SK-N-SH (cell line): ENCODE results near the gene PNLDC1. TPM values are rescaled to one million over a fixed set of nuclear protein-coding genes. Genes with fewer than 3 reads are reported as not detected.

Experiments used
- CTCF ChIA-PET: fragments of 300-600, 350-600 bp; formaldehyde crosslinking; extraction: SDS; loops from one replicate; lab custom pipeline; 2021; lab: Yijun Ruan, JAX
- POLR2A ChIA-PET: fragments of 350-600 bp; sonication (Branson Sonifier 250); formaldehyde crosslinking; extraction: SDS; loops from one replicate; lab custom pipeline; 2020; ENCODE audit warnings: antibody characterized with exemption, inconsistent platforms; lab: Yijun Ruan, JAX
- DNase-seq: peaks from one replicate; pipeline ENCODE4 v3.0.0; 2012
- H2AFZ ChIP-seq: fragments of 200-600 bp; sonication (generic); 2 replicates; pipeline ENCODE4 v1.8.1; 2016; ENCODE audit warnings: antibody characterized with exemption, mild to moderate bottlenecking, low read depth
- H3F3A ChIP-seq: fragments of 200-600 bp; sonication (generic); replicated peaks from 2 replicates; pipeline ENCODE3; 2016; ENCODE audit warnings: antibody characterized with exemption, mild to moderate bottlenecking; ENCODE audit not compliant: insufficient read depth
- H3K27ac ChIP-seq, 2 experiments: fragments of 200-500 bp in 1 of 2; fragments of 200-600 bp in 1 of 2; sonication (Bioruptor generic) in 1 of 2; sonication (generic), shearing (Covaris generic) in 1 of 2; 2 replicates each; pipeline versions ENCODE4 v1.5.1 to v1.6.1; 2014 to 2016; ENCODE audit warnings: low read depth in 2 of 2, inconsistent platforms in 1 of 2, low read length in 1 of 2, mild to moderate bottlenecking in 1 of 2, mixed read lengths in 1 of 2
- H3K27me3 ChIP-seq: fragments of 200-600 bp; sonication (generic), shearing (Covaris generic); 2 replicates; pipeline ENCODE4 v1.6.1; 2016; ENCODE audit warnings: mixed run types; ENCODE audit not compliant: insufficient read depth
- H3K36me3 ChIP-seq, 2 experiments: fragments of 200-500 bp in 1 of 2; fragments of 200-600 bp in 1 of 2; sonication (Bioruptor generic) in 1 of 2; sonication (generic) in 1 of 2; replicated peaks in 1 of 2; 2 replicates each; pipeline versions ENCODE3 to v1.5.1; 2014 to 2016; ENCODE audit warnings: low read length in 1 of 2, mild to moderate bottlenecking in 1 of 2; ENCODE audit not compliant: insufficient read depth in 2 of 2, control insufficient read depth in 1 of 2
- H3K4me1 ChIP-seq, 2 experiments: fragments of 200-500 bp in 1 of 2; fragments of 200-600 bp in 1 of 2; sonication (Bioruptor generic) in 1 of 2; sonication (generic), shearing (Covaris generic) in 1 of 2; 2 replicates each; pipeline versions ENCODE4 v1.5.1 to v1.6.1; 2014 to 2016; ENCODE audit warnings: low read depth in 1 of 2, low read length in 1 of 2, mixed run types in 1 of 2; ENCODE audit not compliant: insufficient read depth in 2 of 2, control insufficient read depth in 1 of 2
- H3K4me2 ChIP-seq: fragments of 200-600 bp; sonication (generic), shearing (Covaris generic); 2 replicates; pipeline ENCODE4 v1.6.1; 2017; ENCODE audit warnings: mixed run types
- H3K4me3 ChIP-seq, 2 experiments: fragments of 200-500 bp in 1 of 2; fragments of 200-600 bp in 1 of 2; sonication (Bioruptor generic) in 1 of 2; sonication (generic), shearing (Covaris generic) in 1 of 2; 2 replicates each; pipeline versions ENCODE4 v1.5.1 to v1.8.1; 2014 to 2016; ENCODE audit warnings: low read depth in 2 of 2, inconsistent platforms in 1 of 2, low read length in 1 of 2, mild to moderate bottlenecking in 1 of 2, mixed read lengths in 1 of 2, moderate library complexity in 1 of 2
- H3K79me2 ChIP-seq: fragments of 200-600 bp; sonication (generic); 2 replicates; pipeline ENCODE4 v1.8.1; 2017; ENCODE audit warnings: mild to moderate bottlenecking; ENCODE audit not compliant: insufficient read depth
- H3K9ac ChIP-seq: fragments of 200-600 bp; sonication (generic); 2 replicates; pipeline ENCODE4 v1.6.1; 2017; ENCODE audit warnings: mixed run types
- H3K9me2 ChIP-seq: fragments of 200-600 bp; sonication (generic); 2 replicates; pipeline ENCODE4 v1.6.1; 2017; ENCODE audit warnings: mixed run types
- H3K9me3 ChIP-seq: fragments of 200-600 bp; sonication (generic); 2 replicates; pipeline ENCODE4 v1.6.1; 2017; ENCODE audit warnings: mixed run types, mild to moderate bottlenecking, moderate library complexity
- H4K20me1 ChIP-seq: fragments of 200-600 bp; sonication (generic); 2 replicates; pipeline ENCODE4 v1.6.1; 2017; ENCODE audit warnings: mild to moderate bottlenecking, mixed run types; ENCODE audit not compliant: insufficient read depth
- EP300 ChIP-seq, 2 experiments: IDR thresholded peaks; 2 replicates each; pipeline versions ENCODE4 v1.4.0 to v1.6.1; 2012; ENCODE audit warnings: borderline replicate concordance in 1 of 2, low read depth in 1 of 2, low read length in 1 of 2
- GATA2 ChIP-seq: sonication (generic); formaldehyde crosslinking; IDR thresholded peaks from 2 replicates; pipeline ENCODE4 v1.5.0; 2020; ENCODE audit warnings: mild to moderate bottlenecking, missing genetic modification reagents
- JUND ChIP-seq: IDR thresholded peaks from 2 replicates; pipeline ENCODE4 v1.4.0; 2012
- MEF2A ChIP-seq: IDR thresholded peaks from 2 replicates; pipeline ENCODE4 v1.4.0; 2012; ENCODE audit warnings: low read depth, borderline replicate concordance
- MXI1 ChIP-seq: IDR thresholded peaks from 2 replicates; pipeline ENCODE4 v1.6.1; 2012; ENCODE audit warnings: mild to moderate bottlenecking, low read depth, low read length, improper control_type of control experiment
- RCOR1 ChIP-seq: fragments of 150-350 bp; IDR thresholded peaks from 2 replicates; pipeline ENCODE4 v1.6.1; 2017; ENCODE audit warnings: antibody characterized with exemption, low read length
- RFX5 ChIP-seq: IDR thresholded peaks from 2 replicates; pipeline ENCODE4 v1.6.1; 2012; ENCODE audit warnings: mild to moderate bottlenecking, improper control_type of control experiment, low read length
- SMC3 ChIP-seq: IDR thresholded peaks from 2 replicates; pipeline ENCODE4 v1.6.1; 2012; ENCODE audit warnings: low read depth, low read length, improper control_type of control experiment
- TAF1 ChIP-seq: IDR thresholded peaks from 2 replicates; pipeline ENCODE4 v1.6.1; 2012; ENCODE audit warnings: low read depth, mild to moderate bottlenecking, low read length, moderate library complexity, borderline replicate concordance
- TCF12 ChIP-seq: IDR thresholded peaks from 2 replicates; pipeline ENCODE4 v1.4.0; 2012
- WGBS: methylation state at CpG from one replicate; pipeline ENCODE4 v1.1.6; 2017; ENCODE audit warnings: low lambda C conversion rate; 5-methylcytosine and 5-hydroxymethylcytosine counted together
- polyA plus RNA-seq, 3 experiments: library from polyadenylated mRNA; depleted of rRNA; stranded (reverse); fragments of >200 nt; gene quantifications; 2 replicates each; pipeline ENCODE4 v1.2.3, GENCODE V29; 2012
- TF ChIP-seq, protein P1 (sequence below): IDR thresholded peaks from 2 replicates; pipeline ENCODE4 v1.4.0; 2012; ENCODE audit warnings: low read depth, borderline replicate concordance
- TF ChIP-seq, protein P2 (sequence below): IDR thresholded peaks from 2 replicates; pipeline ENCODE4 v1.4.0; 2012; ENCODE audit warnings: low read depth
- TF ChIP-seq, protein P3 (sequence below): fragments of 150-350 bp; IDR thresholded peaks from 2 replicates; pipeline ENCODE4 v1.6.1; 2016; ENCODE audit warnings: mild to moderate bottlenecking, low read depth, low read length
- TF ChIP-seq, protein P4 (sequence below): fragments of 200-600 bp; sonication (generic); IDR thresholded peaks from 2 replicates; pipeline ENCODE4 v1.6.1; 2017; ENCODE audit warnings: antibody characterized with exemption, mild to moderate bottlenecking, moderate library complexity

The PNLDC1 gene
- polyA plus RNA-seq, 1 of the 3 experiments (the other 2 are of a cell fraction): not detected

DNA sequence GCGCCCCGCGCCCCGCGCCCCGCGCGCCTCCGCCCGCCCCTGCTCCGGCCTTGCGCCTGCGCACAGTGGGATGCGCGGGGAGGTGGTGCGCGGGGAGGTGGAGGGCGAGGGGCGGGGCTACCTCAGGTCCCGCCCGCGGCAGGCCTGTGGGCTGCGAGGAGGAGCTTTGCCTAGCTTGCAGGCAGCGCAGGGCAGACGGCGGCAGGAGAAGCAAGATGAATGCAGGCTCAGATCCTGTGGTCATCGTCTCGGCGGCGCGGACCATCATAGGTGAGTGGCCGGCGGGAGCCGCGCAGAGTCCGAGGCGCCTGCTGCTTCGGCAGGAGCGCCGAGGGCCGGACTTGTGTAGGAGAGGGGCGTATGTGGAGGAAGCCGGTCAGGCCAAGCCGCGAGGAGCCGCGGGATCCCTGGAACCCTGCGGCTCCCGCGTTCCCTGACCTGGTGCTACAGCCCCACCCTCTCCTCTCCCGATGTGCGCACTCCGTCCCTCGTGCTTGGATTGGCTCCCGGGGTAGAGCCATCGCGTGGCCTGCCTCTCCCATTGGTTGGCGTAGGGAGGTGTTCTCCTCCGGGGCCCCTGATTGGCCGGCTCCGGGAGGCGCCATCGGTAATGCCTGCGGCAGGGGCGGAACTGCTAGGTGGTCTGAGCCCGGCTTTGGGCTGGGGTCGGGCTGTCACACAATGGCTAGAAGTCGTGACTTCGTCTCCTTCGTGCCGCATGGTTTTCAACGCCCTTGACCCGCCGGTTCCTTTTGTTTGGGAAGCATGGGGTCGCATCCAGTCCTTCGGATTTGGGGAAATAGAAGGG, 38.0 kb upstream of the PNLDC1 start, which contains the start of gene ACAT2 (continued):
- TF ChIP-seq, protein P1, sequence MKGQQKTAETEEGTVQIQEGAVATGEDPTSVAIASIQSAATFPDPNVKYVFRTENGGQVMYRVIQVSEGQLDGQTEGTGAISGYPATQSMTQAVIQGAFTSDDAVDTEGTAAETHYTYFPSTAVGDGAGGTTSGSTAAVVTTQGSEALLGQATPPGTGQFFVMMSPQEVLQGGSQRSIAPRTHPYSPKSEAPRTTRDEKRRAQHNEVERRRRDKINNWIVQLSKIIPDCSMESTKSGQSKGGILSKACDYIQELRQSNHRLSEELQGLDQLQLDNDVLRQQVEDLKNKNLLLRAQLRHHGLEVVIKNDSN: no peak
- peak; percentile 65 for TF ChIP-seq MXI1
- TF ChIP-seq, protein P2, sequence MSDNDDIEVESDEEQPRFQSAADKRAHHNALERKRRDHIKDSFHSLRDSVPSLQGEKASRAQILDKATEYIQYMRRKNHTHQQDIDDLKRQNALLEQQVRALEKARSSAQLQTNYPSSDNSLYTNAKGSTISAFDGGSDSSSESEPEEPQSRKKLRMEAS: 0 out of 2 replicates have a peak, but pooled peaks have one; percentile 24
- TF ChIP-seq TAF1: 0 out of 2 replicates have a peak, but pooled peaks have one; percentile 11
- TF ChIP-seq MEF2A: no peak
- TF ChIP-seq, protein P3, sequence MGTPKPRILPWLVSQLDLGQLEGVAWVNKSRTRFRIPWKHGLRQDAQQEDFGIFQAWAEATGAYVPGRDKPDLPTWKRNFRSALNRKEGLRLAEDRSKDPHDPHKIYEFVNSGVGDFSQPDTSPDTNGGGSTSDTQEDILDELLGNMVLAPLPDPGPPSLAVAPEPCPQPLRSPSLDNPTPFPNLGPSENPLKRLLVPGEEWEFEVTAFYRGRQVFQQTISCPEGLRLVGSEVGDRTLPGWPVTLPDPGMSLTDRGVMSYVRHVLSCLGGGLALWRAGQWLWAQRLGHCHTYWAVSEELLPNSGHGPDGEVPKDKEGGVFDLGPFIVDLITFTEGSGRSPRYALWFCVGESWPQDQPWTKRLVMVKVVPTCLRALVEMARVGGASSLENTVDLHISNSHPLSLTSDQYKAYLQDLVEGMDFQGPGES: peak; percentile 73
- peak; percentile 90 for TF ChIP-seq RFX5
- no peak for TF ChIP-seq JUND
- no peak for TF ChIP-seq GATA2 (CRISPR knock-in tag)
- no peak for TF ChIP-seq EP300 (IDR thresholded peaks at IDR 0.05; ENCODE audit: borderline replicate concordance in 1 of 2, low read depth in 1 of 2, low read length in 1 of 2)

DNA sequence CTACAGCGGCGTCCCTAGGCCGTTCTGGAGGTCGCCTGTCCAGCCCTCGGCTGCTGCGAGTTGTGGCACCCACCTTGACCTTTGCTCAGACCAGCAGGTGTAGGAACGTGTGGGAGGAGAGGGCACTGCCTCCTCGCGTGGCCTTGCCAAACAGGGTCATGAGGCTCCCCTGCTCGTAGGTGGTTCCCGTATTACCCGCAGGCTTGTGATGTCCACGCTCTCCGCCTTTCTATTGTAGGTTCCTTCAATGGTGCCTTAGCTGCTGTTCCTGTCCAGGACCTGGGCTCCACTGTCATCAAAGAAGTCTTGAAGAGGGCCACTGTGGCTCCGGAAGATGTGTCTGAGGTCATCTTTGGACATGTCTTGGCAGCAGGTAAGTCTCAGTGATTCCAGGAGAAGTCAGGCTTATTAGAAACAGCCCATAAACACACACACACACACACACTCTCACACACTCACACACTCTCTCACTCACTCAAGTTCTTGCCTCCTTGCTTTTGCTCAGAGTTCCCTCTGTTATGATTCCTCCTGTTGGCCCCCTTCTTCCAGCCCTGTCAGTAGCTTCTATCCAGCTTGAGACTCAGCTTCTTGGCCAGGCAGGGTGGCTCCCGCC, 37.3 kb upstream of the PNLDC1 start:
- Histone ChIP-seq H3K27me3 (no peaks in the 10 kb centered on the region), H3K4me2 (peak overlapping the region; percentile 99), H3K4me3 (peak overlapping the region; percentile 75 to 85), H3K9ac (peak overlapping the region; percentile 87; the same call in 1 of the 2 replicates), H3K9me2 (no peaks in the 10 kb centered on the region), H3F3A (peaks cover 30% of the 10 kb centered on the region), H3K4me1 (peaks cover 13 to 20% of the 10 kb centered on the region in 2 experiments), H3K79me2 (peaks cover 18% of the 10 kb centered on the region), H3K36me3 (peaks cover 35 to 47% of the 10 kb centered on the region in 2 experiments), H4K20me1 (no peaks in the 10 kb centered on the region), H3K27ac (peak overlapping the region; percentile 54 to 94; a peak in 2 of 4 replicates), H2AFZ (peak overlapping the region; percentile 75; the same call in 1 of the 2 replicates), H3K9me3 (no peaks in the 10 kb centered on the region)
- 13% methylated on average over 12 of the region's 16 CpGs for WGBS
- ChIA-PET CTCF (interaction anchor here (0.7 kb wide), 1 partner anchor 28 kb away, joined by 3 read pairs; the partner anchor contains the start of gene MRPL18), POLR2A (no interaction called here)
- TF ChIP-seq SMC3 (no peak), MEF2A (no peak), TCF12 (no peak), RCOR1 (no peak)
- TF ChIP-seq, protein P4, sequence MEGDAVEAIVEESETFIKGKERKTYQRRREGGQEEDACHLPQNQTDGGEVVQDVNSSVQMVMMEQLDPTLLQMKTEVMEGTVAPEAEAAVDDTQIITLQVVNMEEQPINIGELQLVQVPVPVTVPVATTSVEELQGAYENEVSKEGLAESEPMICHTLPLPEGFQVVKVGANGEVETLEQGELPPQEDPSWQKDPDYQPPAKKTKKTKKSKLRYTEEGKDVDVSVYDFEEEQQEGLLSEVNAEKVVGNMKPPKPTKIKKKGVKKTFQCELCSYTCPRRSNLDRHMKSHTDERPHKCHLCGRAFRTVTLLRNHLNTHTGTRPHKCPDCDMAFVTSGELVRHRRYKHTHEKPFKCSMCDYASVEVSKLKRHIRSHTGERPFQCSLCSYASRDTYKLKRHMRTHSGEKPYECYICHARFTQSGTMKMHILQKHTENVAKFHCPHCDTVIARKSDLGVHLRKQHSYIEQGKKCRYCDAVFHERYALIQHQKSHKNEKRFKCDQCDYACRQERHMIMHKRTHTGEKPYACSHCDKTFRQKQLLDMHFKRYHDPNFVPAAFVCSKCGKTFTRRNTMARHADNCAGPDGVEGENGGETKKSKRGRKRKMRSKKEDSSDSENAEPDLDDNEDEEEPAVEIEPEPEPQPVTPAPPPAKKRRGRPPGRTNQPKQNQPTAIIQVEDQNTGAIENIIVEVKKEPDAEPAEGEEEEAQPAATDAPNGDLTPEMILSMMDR: no peak
- DNase-seq: no peak
